Pancreas (tissue), 10 donors: ENCODE data around the gene C1orf159. TPM values are rescaled to one million over a fixed set of nuclear protein-coding genes. Genes with fewer than 3 reads are reported as not detected.
"Not testable (repeated sequence)": the region's sequence is repeated elsewhere in the genome, so short reads cannot be mapped to it uniquely, and the experiment has no call there.

Experiments
- ATAC-seq, 4 donors: fragments of 200-7000 bp; cut with Tn5 transposase; one replicate each; pipeline versions ENCODE4 v1.8.0 to v1.9.1; 2020; ENCODE audit warnings: mild to moderate bottlenecking in 4 of 4, moderate library complexity in 4 of 4
- DNase-seq, 6 donors: peaks; one replicate each; pipeline ENCODE4 v3.0.0-alpha.2; 2020
- FAIRE-seq: peaks from 2 replicates; lab custom pipeline; 2012; peaks lifted over from hg19 to GRCh38; lab: Jason Lieb, UNC
- H3K27ac ChIP-seq, 4 donors: fragments of 200-600 bp; sonication (generic); 1 replicate in 3 of 4; 2 replicates in 1 of 4; pipeline versions ENCODE4 v1.5.0 to v1.8.0; 2020
- H3K27me3 ChIP-seq, 4 donors: fragments of 200-600 bp; one replicate each; pipeline ENCODE4 v1.8.0; 2021
- H3K36me3 ChIP-seq, 3 donors: fragments of 200-600 bp; sonication (generic) in 1 of 3; one replicate each; pipeline versions ENCODE4 v1.5.0 to v1.8.0; 2020 to 2021
- H3K4me1 ChIP-seq, 3 donors: fragments of 200-600 bp; one replicate each; pipeline ENCODE4 v1.8.0; 2021
- H3K4me3 ChIP-seq, 4 donors: fragments of 200-600 bp; sonication (generic) in 2 of 4; one replicate each; pipeline versions ENCODE4 v1.5.0 to v1.8.0; 2020 to 2021
- H3K9me3 ChIP-seq, 4 donors: fragments of 200-600 bp; one replicate each; pipeline ENCODE4 v1.8.0; 2021
- WGBS, 2 donors: extraction: QIAGEN DNeasy Blood & Tissue Kit; methylation state at CpG; one replicate each; pipeline ENCODE4 v1.1.7; 2013; 5-methylcytosine and 5-hydroxymethylcytosine counted together
- intact Hi-C, 3 donors: fragments of 100-400 bp; cut with DNase I; formaldehyde crosslinking; loops; one replicate each; pipeline versions ENCODE4 v1.11.1 to v1.14.2; 2022
- polyA plus RNA-seq, 2 donors: library from polyadenylated mRNA; stranded (reverse); fragments of 200-250 nt; gene quantifications; one replicate each; pipeline ENCODE4 v1.2.3, GENCODE V29; 2013
- total RNA-seq, 6 donors: library from RNA; stranded (reverse); fragmentation: NEBNext Ultra II Directional in 4 of 6; extraction: Animal tissue kit (Norgen Biotek cat#: 25700) in 4 of 6; gene quantifications; one replicate each; pipeline versions ENCODE4 v1.2.1 to v1.2.4, GENCODE V29; 2021 to 2023
- TF ChIP-seq, protein P1 (sequence below), 4 donors: fragments of 200-600 bp; sonication (generic) in 3 of 4; IDR thresholded peaks; one replicate each; pipeline versions ENCODE4 v1.5.0 to v1.8.0; 2021; ENCODE audit warnings: antibody characterized with exemption in 4 of 4
- donor health status: healthy with polysubstance abuse.
- donor health status: DM: no; HTN: no; CAD: no; lungs with moderate emphysema.
- donor health status: DM: no; HTN: no; CAD: no.
- donor health status: control.
- donor health status: control.
- donor health status: Bipolar disorder and iron deficiency.
- donor health status: DM: yes; HTN: yes; CAD: no.
- donor health status: DM: no; HTN: no; CAD: no.
- donor health status: DM: no; HTN: no; CAD: no.
- donor health status: DM: yes; HTN: yes; CAD: no.

Gene C1orf159
- total and polyA plus RNA-seq, 8 donors: 3.0 to 30.7 (median 4.9) TPM

GRCh38 chr1:1081311-1082238 lies 34.3 kb downstream of the C1orf159 start:
- TF ChIP-seq, protein P1, sequence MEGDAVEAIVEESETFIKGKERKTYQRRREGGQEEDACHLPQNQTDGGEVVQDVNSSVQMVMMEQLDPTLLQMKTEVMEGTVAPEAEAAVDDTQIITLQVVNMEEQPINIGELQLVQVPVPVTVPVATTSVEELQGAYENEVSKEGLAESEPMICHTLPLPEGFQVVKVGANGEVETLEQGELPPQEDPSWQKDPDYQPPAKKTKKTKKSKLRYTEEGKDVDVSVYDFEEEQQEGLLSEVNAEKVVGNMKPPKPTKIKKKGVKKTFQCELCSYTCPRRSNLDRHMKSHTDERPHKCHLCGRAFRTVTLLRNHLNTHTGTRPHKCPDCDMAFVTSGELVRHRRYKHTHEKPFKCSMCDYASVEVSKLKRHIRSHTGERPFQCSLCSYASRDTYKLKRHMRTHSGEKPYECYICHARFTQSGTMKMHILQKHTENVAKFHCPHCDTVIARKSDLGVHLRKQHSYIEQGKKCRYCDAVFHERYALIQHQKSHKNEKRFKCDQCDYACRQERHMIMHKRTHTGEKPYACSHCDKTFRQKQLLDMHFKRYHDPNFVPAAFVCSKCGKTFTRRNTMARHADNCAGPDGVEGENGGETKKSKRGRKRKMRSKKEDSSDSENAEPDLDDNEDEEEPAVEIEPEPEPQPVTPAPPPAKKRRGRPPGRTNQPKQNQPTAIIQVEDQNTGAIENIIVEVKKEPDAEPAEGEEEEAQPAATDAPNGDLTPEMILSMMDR (IDR thresholded peaks at IDR 0.05): no peak
- intact Hi-C loops: no loop called here
- no peak for FAIRE-seq

DNA sequence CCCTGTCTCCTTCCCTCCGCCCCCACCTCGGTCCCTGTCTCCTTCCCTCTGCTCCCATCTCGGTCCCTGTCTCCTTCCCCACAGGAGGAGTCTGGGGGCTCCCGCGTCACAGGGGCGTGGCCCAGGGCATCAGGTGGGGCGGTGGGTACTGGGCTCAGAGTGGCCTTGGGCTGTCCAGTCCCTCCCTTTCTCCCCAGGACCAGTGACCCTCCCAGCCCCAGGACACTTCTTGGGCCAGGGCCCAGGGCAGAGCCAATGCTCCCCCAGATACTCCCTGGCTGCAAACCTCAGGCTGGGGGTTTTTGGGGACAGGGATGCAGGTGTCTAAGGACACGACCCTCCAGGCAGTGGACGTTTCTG lies 35.0 kb downstream of the C1orf159 start:
- H3K9me3 ChIP-seq: no peaks in the 10 kb centered on the region
- ATAC-seq (no peak), FAIRE-seq (no peak), DNase-seq (peak; percentile 2 to 66 (median 28))
- 45 to 54% methylated on average over 9 of the region's 9 CpGs for WGBS, 2 donors
- TF ChIP-seq, protein P1 (IDR thresholded peaks at IDR 0.05): no peak
- intact Hi-C loops: no loop called here
- H3K4me3 ChIP-seq: no peak overlapping the region
- no peaks in the 10 kb centered on the region for H3K36me3 ChIP-seq
- no peaks in the 10 kb centered on the region for H3K27me3 ChIP-seq
- peaks cover 0 to 7% (median 6%) of the 10 kb centered on the region in 3 donors for H3K4me1 ChIP-seq
- H3K27ac ChIP-seq: no peak overlapping the region

More at GRCh38 chr1:1081311-1082238, 34.3 kb downstream of the C1orf159 start:
- no peaks in the 10 kb centered on the region for H3K9me3 ChIP-seq
- H3K4me1 ChIP-seq: peaks cover 0 to 7% (median 6%) of the 10 kb centered on the region in 3 donors
- H3K27me3 ChIP-seq: no peaks in the 10 kb centered on the region
- no peak overlapping the region for H3K27ac ChIP-seq
- DNase-seq: peak in 4 of 6 donors; percentile 20 to 70 (median 48)
- H3K36me3 ChIP-seq: no peaks in the 10 kb centered on the region
- no peak for ATAC-seq
- WGBS, 2 donors: 88 to 91% methylated on average over 52 of the region's 52 CpGs
- no peak overlapping the region for H3K4me3 ChIP-seq

DNA sequence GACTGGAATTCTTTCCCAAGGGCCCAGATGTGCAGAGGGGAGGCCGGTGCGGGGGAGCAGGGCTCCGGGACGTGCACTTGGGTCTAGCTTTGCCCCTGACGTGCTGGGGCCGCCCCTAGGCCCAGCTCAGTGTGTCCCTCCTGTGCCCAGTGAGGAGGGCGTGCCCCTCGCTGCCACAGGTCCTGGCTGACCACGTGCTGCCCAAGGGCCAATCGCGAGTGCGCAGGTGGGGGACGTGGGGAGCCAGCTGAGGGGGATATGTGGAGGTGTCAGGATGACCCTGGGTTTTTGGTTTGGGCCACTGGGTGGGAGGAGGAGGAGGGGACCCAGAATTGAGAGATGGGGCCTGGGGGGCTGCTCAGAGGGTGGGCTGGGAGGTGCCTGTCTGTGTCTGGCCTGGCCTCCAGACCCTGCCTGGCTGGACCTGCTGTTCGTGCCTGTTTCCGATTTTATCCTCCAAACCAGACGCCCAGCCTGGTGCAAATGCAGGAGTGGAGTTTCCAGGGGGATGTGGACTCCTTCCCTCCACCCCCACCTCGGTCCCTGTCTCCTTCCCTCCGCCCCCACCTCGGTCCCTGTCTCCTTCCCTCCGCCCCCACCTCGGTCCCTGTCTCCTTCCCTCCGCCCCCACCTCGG lies 35.6 kb downstream of the C1orf159 start:
- Histone ChIP-seq H3K9me3 (no peaks in the 10 kb centered on the region), H3K4me1 (peaks cover 0 to 7% (median 6%) of the 10 kb centered on the region in 3 donors), H3K4me3 (peak overlapping the region in 3 of 4 donors; percentile 2 to 38 (median 21)), H3K27ac (peak overlapping the region; percentile 74 to 88 (median 79)), H3K27me3 (no peaks in the 10 kb centered on the region), H3K36me3 (no peaks in the 10 kb centered on the region)
- peak; percentile 57 to 88 (median 71) for DNase-seq
- no peak for FAIRE-seq
- peak; percentile 80 to 85 (median 81) for ATAC-seq
- 5 to 6% methylated on average over 17 to 19 of the region's 23 CpGs for WGBS, 2 donors
- intact Hi-C loops: no loop called here
- TF ChIP-seq, protein P1 (IDR thresholded peaks at IDR 0.05): no peak

DNA sequence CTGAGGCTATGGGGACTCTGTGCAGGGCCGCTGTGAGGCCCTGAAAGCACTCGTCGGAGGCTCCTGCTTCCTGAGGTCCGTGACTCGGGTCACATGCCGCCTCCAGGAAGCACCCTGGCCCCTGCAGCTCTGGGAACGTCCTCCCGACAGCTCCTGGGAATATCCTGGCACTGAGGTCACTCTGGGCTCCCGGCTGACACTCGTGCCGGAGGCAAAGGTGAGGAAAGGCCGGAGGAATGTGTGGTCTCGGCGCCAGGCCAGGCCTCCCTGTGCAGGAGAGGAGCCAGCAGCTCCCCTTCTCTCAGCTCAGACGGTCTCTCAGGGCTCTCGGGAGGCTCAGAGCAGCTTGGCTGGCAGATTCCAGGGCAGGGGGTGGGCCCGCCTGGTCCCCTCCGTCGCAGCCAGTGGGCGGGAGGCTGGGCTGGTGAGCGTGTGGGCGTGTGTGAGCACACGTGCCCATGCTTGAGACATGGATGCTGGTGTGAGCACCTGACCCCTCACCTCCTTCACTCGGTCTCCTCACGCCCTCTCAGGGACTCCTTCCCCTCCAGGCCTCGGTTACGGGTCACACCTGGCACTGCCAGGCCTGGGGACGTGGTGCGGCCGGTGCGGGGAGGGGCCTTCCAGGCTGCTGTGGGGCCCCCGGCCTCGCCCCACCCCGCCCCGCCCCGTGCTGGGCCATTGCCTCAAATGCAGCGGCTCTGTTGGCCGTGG lies 36.3 kb downstream of the C1orf159 start:
- Histone ChIP-seq H3K4me1 (peaks cover 0 to 7% (median 6%) of the 10 kb centered on the region in 3 donors), H3K27me3 (no peaks in the 10 kb centered on the region), H3K9me3 (no peaks in the 10 kb centered on the region), H3K36me3 (no peaks in the 10 kb centered on the region), H3K27ac (peak overlapping the region; percentile 74 to 88 (median 79)), H3K4me3 (peak overlapping the region in 3 of 4 donors; percentile 2 to 38 (median 21))
- 3 to 5% methylated on average over 27 to 38 of the region's 38 CpGs for WGBS, 2 donors
- intact Hi-C loops: no loop called here
- TF ChIP-seq, protein P1 (IDR thresholded peaks at IDR 0.05): no peak
- peak; percentile 80 to 88 (median 84) for ATAC-seq
- DNase-seq: peak; percentile 71 to 92 (median 83)
- FAIRE-seq: no peak

DNA sequence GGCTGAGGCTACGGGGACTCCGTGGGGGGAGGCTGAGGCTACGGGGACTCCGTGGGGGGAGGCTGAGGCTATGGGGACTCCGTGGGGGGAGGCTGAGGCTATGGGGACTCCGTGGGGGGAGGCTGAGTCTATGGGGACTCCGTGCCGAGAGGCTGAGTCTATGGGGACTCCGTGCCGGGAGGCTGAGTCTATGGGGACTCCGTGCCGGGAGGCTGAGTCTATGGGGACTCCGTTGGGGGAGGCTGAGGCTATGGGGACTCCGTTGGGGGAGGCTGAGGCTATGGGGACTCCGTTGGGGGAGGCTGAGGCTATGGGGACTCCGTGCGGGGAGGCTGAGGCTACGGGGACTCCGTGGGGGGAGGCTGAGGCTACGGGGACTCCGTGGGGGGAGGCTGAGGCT lies 38.5 kb downstream of the C1orf159 start:
- 0 to 78% methylated on average over 4 to 9 of the region's 21 CpGs for WGBS, 2 donors
- H3K9me3 ChIP-seq, ATAC-seq, H3K27me3 ChIP-seq, H3K36me3 ChIP-seq, H3K4me3 ChIP-seq, intact Hi-C loops, H3K27ac ChIP-seq, FAIRE-seq, H3K4me1 ChIP-seq: not testable (repeated sequence)
- DNase-seq: peak in 1 of 6 donors; percentile 22
